ENCODE results near the gene ATAD5. TPM values are rescaled to one million over a fixed set of nuclear protein-coding genes. Genes with fewer than 3 reads are reported as not detected.
"Not testable (repeated sequence)": the region's sequence is repeated elsewhere in the genome, so short reads cannot be mapped to it uniquely, and the experiment has no call there.

The ATAD5 gene
- total RNA-seq, 1 experiment from 2014 or later = 3.6 TPM

GRCh38 chr17:30926516-30926915 is 94.8 kb downstream of the ATAD5 start:
- DNase-seq (ENCODE audit: low read depth, low spot score) = no peak
- in situ Hi-C loops (cut with HindIII; ENCODE audit: low pct_unique_long_range_greater_than_20kb, low sequenced_read_pairs) = no loop called here

GRCh38 chr17:30927756-30928155 is 96.0 kb downstream of the ATAD5 start:
- DNase-seq (ENCODE audit: low read depth, low spot score) = no peak
- in situ Hi-C loops (cut with HindIII; ENCODE audit: low pct_unique_long_range_greater_than_20kb, low sequenced_read_pairs) = no loop called here

DNA sequence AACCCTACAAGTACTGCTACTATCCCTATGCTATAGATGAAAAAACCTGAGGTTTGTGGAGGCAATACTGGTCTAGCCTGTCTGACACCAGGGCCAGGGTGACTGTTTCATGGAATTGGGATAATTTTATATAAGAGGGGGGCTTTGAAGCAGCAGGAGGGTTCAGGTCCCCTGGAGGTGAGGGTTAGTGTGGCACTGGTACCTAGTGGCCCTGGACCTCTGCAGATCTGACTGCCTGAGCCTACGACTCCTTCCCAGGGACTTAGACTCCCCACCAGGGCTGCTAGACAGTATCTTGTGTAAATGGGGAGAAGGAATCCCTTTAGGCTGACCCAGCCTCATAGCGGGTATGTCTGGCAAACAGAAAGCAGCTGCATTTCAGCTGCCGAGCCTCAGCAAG is 96.8 kb downstream of the ATAD5 start:
- in situ Hi-C loops (cut with HindIII; ENCODE audit: low pct_unique_long_range_greater_than_20kb, low sequenced_read_pairs) = no loop called here
- DNase-seq (ENCODE audit: low read depth, low spot score) = no peak

- in situ Hi-C loops (cut with HindIII; ENCODE audit: low pct_unique_long_range_greater_than_20kb, low sequenced_read_pairs) = no loop called here
- no peak for DNase-seq (ENCODE audit: low read depth, low spot score)
Observed at GRCh38 chr17:30929081-30929633, 97.4 kb downstream of the ATAD5 start.

- DNase-seq (ENCODE audit: low read depth, low spot score); in situ Hi-C loops (cut with HindIII; ENCODE audit: low pct_unique_long_range_greater_than_20kb, low sequenced_read_pairs): not testable (repeated sequence)
Observed at GRCh38 chr17:30929861-30930260, 98.1 kb downstream of the ATAD5 start.

DNA sequence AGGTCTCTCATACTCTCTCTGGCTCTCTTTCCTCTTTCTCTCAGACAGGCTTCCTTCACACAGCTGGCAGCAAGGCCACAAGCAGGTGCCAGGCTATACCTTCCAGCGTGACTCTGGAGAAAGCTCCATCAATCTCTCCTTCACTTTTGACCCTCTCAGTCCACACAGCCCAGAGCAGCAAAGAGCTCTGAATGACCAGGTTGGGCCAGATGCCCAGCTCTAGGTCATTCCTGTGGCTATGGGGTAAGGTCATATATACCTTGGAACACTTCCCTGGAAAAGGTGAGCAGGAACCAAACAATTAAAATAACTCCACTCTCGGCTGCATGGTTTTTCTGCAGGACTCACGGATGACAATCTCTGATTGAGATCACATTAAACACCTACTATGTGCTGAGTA is 98.7 kb downstream of the ATAD5 start:
- DNase-seq (ENCODE audit: low read depth, low spot score) = no peak

DNA sequence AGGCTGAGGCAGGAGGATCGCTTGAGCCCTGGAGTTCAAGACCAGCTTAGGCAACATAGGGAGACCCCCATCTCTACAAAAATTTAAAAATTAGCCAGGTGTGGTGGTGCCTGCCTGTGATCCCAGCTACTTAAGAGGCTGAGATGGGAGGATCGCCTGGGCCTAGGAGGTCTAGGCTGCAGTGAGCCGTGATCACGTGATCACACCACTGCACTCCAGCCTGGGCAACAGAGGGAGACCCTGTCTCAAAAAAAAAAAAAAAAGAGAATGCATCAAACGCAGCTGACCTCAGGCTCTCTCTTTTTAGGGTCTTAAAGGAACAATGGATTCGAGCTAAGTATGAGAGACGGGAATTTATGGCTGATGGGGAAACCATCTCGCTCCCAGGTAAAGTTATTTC is 99.8 kb downstream of the ATAD5 start:
- in situ Hi-C loops (cut with HindIII; ENCODE audit: low pct_unique_long_range_greater_than_20kb, low sequenced_read_pairs); DNase-seq (ENCODE audit: low read depth, low spot score): not testable (repeated sequence)

More for the DNA sequence above, 98.7 kb downstream of the ATAD5 start:
- in situ Hi-C loops (cut with HindIII; ENCODE audit: low pct_unique_long_range_greater_than_20kb, low sequenced_read_pairs) = no loop called here

GRCh38 chr17:30933966-30934365 is 102.2 kb downstream of the ATAD5 start:
- no peak for DNase-seq (ENCODE audit: low read depth, low spot score)
- in situ Hi-C loops (cut with HindIII; ENCODE audit: low pct_unique_long_range_greater_than_20kb, low sequenced_read_pairs) = no loop called here

DNA sequence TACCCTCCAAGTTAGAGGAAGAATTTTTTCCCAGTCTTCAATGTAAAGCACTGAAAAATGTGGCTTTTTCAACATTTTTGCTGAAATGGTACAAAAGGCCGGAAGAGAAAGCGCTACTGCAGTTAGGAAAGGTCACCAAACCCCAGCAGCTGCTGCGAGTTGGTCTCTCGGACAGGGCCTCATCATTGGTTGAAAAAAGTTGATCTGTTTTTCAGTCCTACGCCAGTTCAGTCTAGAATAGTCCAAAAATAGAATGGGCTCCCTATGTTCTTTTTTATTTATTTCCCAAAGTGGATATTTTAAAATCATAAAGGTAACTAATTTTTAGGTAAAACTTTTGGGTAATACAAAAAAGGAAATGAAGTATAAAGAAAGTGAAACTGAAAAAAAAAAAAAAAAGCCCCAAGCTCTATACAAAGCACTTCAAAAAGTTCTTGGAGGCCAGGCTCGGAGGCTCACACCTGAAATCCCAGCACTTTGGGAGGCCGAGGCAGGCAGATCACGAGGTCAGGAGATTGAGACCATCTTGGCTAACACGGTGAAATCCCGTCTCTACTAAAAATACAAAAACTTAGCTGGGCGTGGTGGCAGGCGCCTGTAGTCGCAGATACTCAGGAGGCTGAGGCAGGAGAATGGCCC is 107.4 kb downstream of the ATAD5 start:
- DNase-seq (ENCODE audit: low read depth, low spot score) = no peak
- in situ Hi-C loops (cut with HindIII; ENCODE audit: low pct_unique_long_range_greater_than_20kb, low sequenced_read_pairs) = no loop called here

- in situ Hi-C loops (cut with HindIII; ENCODE audit: low pct_unique_long_range_greater_than_20kb, low sequenced_read_pairs) = no loop called here
- DNase-seq (ENCODE audit: low read depth, low spot score) = no peak
Observed at GRCh38 chr17:30942308-30943079, 110.7 kb downstream of the ATAD5 start.

Small RNA genes within 50 kb of the gene (small RNA-seq; reads per million reads assigned to genes)
- 0 reads per million in 2 experiments for gene RNU6-298P

Other genes with a start within 250 kb of the ATAD5 start
- 15.4 and 17.0 TPM in 2 replicates for gene CRLF3, start 7.3 kb upstream of the ATAD5 start, total RNA-seq (2014; rRNA removed; shearing (Covaris generic))
- gene TEFM, start 74.3 kb downstream of the ATAD5 start, total RNA-seq (2014; rRNA removed; shearing (Covaris generic)) = 18.6 and 22.0 TPM in 2 replicates
- 0.05 and 0.51 TPM in 2 replicates for gene ADAP2, start 90.0 kb downstream of the ATAD5 start, total RNA-seq (2014; rRNA removed; shearing (Covaris generic))
- gene RNF135, start 139.1 kb downstream of the ATAD5 start, total RNA-seq (2014; rRNA removed; shearing (Covaris generic)) = 18.3 and 18.6 TPM in 2 replicates

All from SK-MEL-5 (cell line).